NB4 (cell line): Measurements from ENCODE around the gene TOR1A.

Experiments
- CTCF ChIP-seq: IDR thresholded peaks from one replicate; pipeline ENCODE4 v1.5.1; 2012; ENCODE audit warnings: low read depth, low read length
- MAX ChIP-seq: IDR thresholded peaks from 2 replicates; pipeline ENCODE4 v1.6.1; 2011; ENCODE audit warnings: low read depth, low read length
- POLR2A ChIP-seq: IDR thresholded peaks from 2 replicates; pipeline ENCODE4 v1.6.1; 2011; ENCODE audit warnings: mild to moderate bottlenecking; ENCODE audit not compliant: insufficient read length; ENCODE audit errors: extremely low read depth

- TF ChIP-seq MAX: no peak
- no peak for TF ChIP-seq POLR2A
- TF ChIP-seq CTCF: no peak
Observed at GRCh38 chr9:129839324-129840023, 15.5 kb upstream of the TOR1A start.
